Hepatocyte (in vitro differentiated cells): Measurements from ENCODE around the gene OR6K3. TPM values are rescaled to one million over a fixed set of nuclear protein-coding genes. Genes with fewer than 3 reads are reported as not detected.

Experiments
- DNase-seq: peaks from one replicate; pipeline ENCODE4 v3.0.0-alpha.2; 2016; ENCODE audit warnings: low spot score
- H2AFZ ChIP-seq: fragments of 200-600 bp; sonication (generic); 2 replicates; pipeline ENCODE4 v1.6.0; 2016; ENCODE audit warnings: antibody characterized with exemption, mild to moderate bottlenecking
- H3K27ac ChIP-seq: fragments of 200-600 bp; sonication (generic); 2 replicates; pipeline ENCODE4 v1.5.1; 2016; ENCODE audit warnings: mild to moderate bottlenecking
- H3K27me3 ChIP-seq: fragments of 200-600 bp; sonication (generic); 2 replicates; pipeline ENCODE4 v1.6.1; 2016
- H3K36me3 ChIP-seq: fragments of 200-600 bp; sonication (generic); replicated peaks from 2 replicates; pipeline ENCODE4 v1.5.1; 2016; ENCODE audit warnings: low read depth; ENCODE audit not compliant: insufficient read depth
- H3K4me1 ChIP-seq: fragments of 200-600 bp; sonication (generic); 2 replicates; pipeline ENCODE4 v1.5.1; 2016; ENCODE audit warnings: mild to moderate bottlenecking, moderate library complexity; ENCODE audit not compliant: insufficient read depth
- H3K4me2 ChIP-seq: fragments of 200-600 bp; sonication (generic); 2 replicates; pipeline ENCODE4 v1.6.0; 2016
- H3K4me3 ChIP-seq: fragments of 200-600 bp; sonication (generic); 2 replicates; pipeline ENCODE4 v1.5.1; 2016; ENCODE audit warnings: mild to moderate bottlenecking
- H3K79me2 ChIP-seq: fragments of 200-600 bp; sonication (generic); 2 replicates; pipeline ENCODE4 v1.6.0; 2017; ENCODE audit warnings: mild to moderate bottlenecking
- H3K9me2 ChIP-seq: fragments of 200-600 bp; sonication (generic); replicated peaks from 2 replicates; pipeline ENCODE4 v1.6.0; 2017; ENCODE audit warnings: mild to moderate bottlenecking; ENCODE audit not compliant: insufficient read depth
- H3K9me3 ChIP-seq: fragments of 200-600 bp; sonication (generic); 2 replicates; pipeline ENCODE4 v1.5.1; 2016; ENCODE audit warnings: low read depth, mild to moderate bottlenecking
- H4K20me1 ChIP-seq: fragments of 200-600 bp; sonication (generic); 2 replicates; pipeline ENCODE4 v1.6.0; 2016; ENCODE audit warnings: mild to moderate bottlenecking; ENCODE audit not compliant: insufficient read depth, poor library complexity, severe bottlenecking
- EZH2 ChIP-seq: fragments of 200-600 bp; sonication (generic); IDR thresholded peaks from 2 replicates; pipeline ENCODE4 v1.6.1; 2016; ENCODE audit warnings: antibody characterized with exemption, mild to moderate bottlenecking, borderline replicate concordance
- EZH2phosphoT487 ChIP-seq: fragments of 200-600 bp; sonication (generic); IDR thresholded peaks from one replicate; pipeline ENCODE4 v1.6.1; 2018; ENCODE audit warnings: antibody characterized with exemption, mild to moderate bottlenecking, low read depth, moderate library complexity; ENCODE audit not compliant: unreplicated experiment, severe bottlenecking
- WGBS: methylation state at CpG from one replicate; pipeline ENCODE4 v1.1.6; 2016; ENCODE audit warnings: low lambda C conversion rate; ENCODE audit errors: missing lambda C conversion rate; 5-methylcytosine and 5-hydroxymethylcytosine counted together
- polyA plus RNA-seq: library from polyadenylated mRNA; unstranded; fragments of >200 nt; fragmentation: Nextera tagmentation; extraction: Ambion mirVana; gene quantifications from 2 replicates; pipeline ENCODE4 v1.2.1, GENCODE V29; 2016
- total RNA-seq: library from RNA; depleted of rRNA; stranded (reverse); fragments of >200 nt; gene quantifications from 2 replicates; pipeline ENCODE4 v1.2.3, GENCODE V29; 2014
- TF ChIP-seq, protein P1 (sequence below): fragments of 200-600 bp; sonication (generic); IDR thresholded peaks from 2 replicates; pipeline ENCODE4 v1.5.1; 2016; ENCODE audit warnings: antibody characterized with exemption, mild to moderate bottlenecking; ENCODE audit not compliant: poor library complexity

The OR6K3 gene
- total and polyA plus RNA-seq, 2 experiments from 2014 or later: not detected

DNA sequence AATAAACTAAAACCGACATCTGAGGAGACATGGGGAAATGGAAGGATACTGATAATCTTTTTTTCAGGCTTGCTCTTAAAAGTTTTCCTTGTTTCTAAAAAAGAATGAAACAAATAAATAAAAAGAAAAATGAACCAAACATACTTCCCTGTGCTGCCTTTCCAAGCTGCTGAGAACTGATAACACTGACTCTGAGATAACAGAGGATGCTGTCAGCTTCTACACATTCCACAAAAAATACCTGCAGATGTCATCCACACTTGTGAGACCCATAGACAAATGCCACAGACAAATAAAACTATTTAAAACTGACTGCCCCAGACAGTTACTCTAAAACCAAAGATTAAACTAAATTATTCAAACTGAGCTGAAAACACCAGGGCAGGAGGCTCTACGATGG lies 12.0 kb upstream of the OR6K3 start:
- no peaks in the 10 kb centered on the region for H3K79me2 ChIP-seq
- no peak overlapping the region for H3K27ac ChIP-seq
- no peak overlapping the region for H3K4me2 ChIP-seq
- H3K9me3 ChIP-seq: no peaks in the 10 kb centered on the region
- no peaks in the 10 kb centered on the region for H3K36me3 ChIP-seq
- 63% methylated on average over 2 of the region's 2 CpGs for whole genome bisulfite sequencing
- H2AFZ ChIP-seq: no peak overlapping the region
- DNase-seq: no peak
- TF ChIP-seq, protein P1, sequence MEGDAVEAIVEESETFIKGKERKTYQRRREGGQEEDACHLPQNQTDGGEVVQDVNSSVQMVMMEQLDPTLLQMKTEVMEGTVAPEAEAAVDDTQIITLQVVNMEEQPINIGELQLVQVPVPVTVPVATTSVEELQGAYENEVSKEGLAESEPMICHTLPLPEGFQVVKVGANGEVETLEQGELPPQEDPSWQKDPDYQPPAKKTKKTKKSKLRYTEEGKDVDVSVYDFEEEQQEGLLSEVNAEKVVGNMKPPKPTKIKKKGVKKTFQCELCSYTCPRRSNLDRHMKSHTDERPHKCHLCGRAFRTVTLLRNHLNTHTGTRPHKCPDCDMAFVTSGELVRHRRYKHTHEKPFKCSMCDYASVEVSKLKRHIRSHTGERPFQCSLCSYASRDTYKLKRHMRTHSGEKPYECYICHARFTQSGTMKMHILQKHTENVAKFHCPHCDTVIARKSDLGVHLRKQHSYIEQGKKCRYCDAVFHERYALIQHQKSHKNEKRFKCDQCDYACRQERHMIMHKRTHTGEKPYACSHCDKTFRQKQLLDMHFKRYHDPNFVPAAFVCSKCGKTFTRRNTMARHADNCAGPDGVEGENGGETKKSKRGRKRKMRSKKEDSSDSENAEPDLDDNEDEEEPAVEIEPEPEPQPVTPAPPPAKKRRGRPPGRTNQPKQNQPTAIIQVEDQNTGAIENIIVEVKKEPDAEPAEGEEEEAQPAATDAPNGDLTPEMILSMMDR: no peak
- TF ChIP-seq EZH2 (no peak), EZH2phosphoT487 (no peak)
- H4K20me1 ChIP-seq: no peaks in the 10 kb centered on the region
- H3K4me3 ChIP-seq: no peak overlapping the region
- no peaks in the 10 kb centered on the region for H3K9me2 ChIP-seq
- no peaks in the 10 kb centered on the region for H3K4me1 ChIP-seq
- H3K27me3 ChIP-seq: no peaks in the 10 kb centered on the region

DNA sequence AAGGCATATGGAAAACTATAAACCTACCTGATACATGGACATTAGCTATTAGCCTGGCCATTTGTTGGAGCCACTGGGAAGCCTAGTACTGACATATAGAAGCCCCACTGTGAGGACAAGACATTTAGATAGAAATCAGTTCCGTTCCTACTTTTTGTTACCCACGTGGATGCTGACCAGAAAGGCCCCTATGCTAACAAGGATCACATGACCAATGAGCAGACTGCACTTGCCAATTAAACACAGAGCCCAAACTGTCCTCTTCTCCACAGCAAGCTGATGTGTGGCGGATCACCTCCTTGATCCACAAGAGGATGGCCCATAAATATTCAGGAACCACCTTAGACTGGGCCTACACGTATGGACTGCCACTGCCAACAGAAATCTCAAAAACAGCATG lies 11.2 kb upstream of the OR6K3 start:
- Histone ChIP-seq H3K9me2 (no peaks in the 10 kb centered on the region), H3K9me3 (no peaks in the 10 kb centered on the region), H3K79me2 (no peaks in the 10 kb centered on the region), H3K27ac (no peak overlapping the region), H3K4me3 (no peak overlapping the region), H3K36me3 (no peaks in the 10 kb centered on the region), H3K27me3 (no peaks in the 10 kb centered on the region), H4K20me1 (no peaks in the 10 kb centered on the region), H3K4me2 (no peak overlapping the region), H2AFZ (no peak overlapping the region), H3K4me1 (no peaks in the 10 kb centered on the region)
- WGBS: 88% methylated on average over 4 of the region's 4 CpGs
- DNase-seq: no peak
- TF ChIP-seq, protein P1: no peak
- TF ChIP-seq EZH2phosphoT487 (no peak), EZH2 (no peak)

DNA sequence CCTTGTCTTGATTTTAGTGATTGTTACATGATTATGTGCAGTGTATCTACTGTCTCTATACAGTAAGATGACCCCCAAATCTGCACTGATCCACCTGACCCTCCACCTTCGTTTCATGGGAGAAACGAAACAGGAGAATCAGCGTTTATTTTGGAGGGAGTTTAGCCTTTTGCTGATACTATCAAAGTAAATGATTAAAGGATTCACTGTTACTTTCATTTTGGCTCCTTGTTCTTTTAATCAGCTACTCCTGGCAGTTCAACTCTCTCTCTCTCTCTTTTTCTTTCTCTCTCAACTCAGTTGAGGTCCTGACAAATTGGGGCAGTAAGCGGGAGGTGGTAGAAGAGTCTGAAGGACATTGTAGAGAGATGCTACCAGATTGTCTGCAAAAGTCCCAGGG lies 9.9 kb upstream of the OR6K3 start:
- WGBS: 52% methylated on average over 4 of the region's 4 CpGs
- no peak overlapping the region for H3K4me3 ChIP-seq
- no peak overlapping the region for H2AFZ ChIP-seq
- TF ChIP-seq EZH2phosphoT487 (no peak), EZH2 (no peak)
- TF ChIP-seq, protein P1: no peak
- H3K4me1 ChIP-seq: no peaks in the 10 kb centered on the region
- no peaks in the 10 kb centered on the region for H3K9me2 ChIP-seq
- H3K4me2 ChIP-seq: peak overlapping the region; percentile 50
- no peaks in the 10 kb centered on the region for H3K36me3 ChIP-seq
- H3K27ac ChIP-seq: no peak overlapping the region
- no peaks in the 10 kb centered on the region for H4K20me1 ChIP-seq
- H3K79me2 ChIP-seq: no peaks in the 10 kb centered on the region
- H3K9me3 ChIP-seq: no peaks in the 10 kb centered on the region
- no peaks in the 10 kb centered on the region for H3K27me3 ChIP-seq
- no peak for DNase-seq
